HG02973 (cell line): Measurements from ENCODE around the gene ATM.
"Not testable (repeated sequence)": the region's sequence is repeated elsewhere in the genome, so short reads cannot be mapped to it uniquely, and the experiment has no call there.

Source experiments
- ATAC-seq: cut with Tn5 transposase; IDR thresholded peaks from one replicate; pipeline ENCODE4 v1.9.1; 2021; ENCODE audit warnings: moderate library complexity; ENCODE audit not compliant: unreplicated experiment

ATM gene

GRCh38 chr11:108370315-108370714 lies 147.4 kb downstream of the ATM start:
- no peak for ATAC-seq

- ATAC-seq = no peak
Measured at GRCh38 chr11:108370990-108371389, 148.1 kb downstream of the ATM start.

- not testable (repeated sequence) for ATAC-seq
Measured at GRCh38 chr11:108373505-108373904, 150.6 kb downstream of the ATM start.

DNA sequence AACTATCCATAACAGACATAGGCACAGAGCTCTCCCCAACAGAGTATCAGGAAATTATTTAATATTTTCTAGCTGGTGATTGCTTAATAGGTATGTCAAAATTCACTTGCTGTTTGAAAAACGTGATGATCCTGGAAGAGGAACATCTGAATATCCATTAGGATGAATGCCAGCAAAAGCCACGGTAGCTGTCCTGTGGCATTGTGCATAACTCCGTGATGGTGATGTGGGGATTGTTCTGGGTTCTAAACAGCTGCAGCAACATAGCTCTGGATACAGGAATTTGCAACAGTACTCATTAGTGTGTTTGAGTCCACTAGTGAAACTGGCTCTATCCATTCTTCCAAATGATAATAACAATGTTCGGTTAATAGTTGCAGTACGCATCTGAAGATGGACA lies 165.7 kb downstream of the ATM start:
- ATAC-seq = no peak

- ATAC-seq = no peak
Measured at GRCh38 chr11:108392353-108392752, 169.5 kb downstream of the ATM start.

GRCh38 chr11:108393046-108393445 lies 170.2 kb downstream of the ATM start:
- no peak for ATAC-seq

DNA sequence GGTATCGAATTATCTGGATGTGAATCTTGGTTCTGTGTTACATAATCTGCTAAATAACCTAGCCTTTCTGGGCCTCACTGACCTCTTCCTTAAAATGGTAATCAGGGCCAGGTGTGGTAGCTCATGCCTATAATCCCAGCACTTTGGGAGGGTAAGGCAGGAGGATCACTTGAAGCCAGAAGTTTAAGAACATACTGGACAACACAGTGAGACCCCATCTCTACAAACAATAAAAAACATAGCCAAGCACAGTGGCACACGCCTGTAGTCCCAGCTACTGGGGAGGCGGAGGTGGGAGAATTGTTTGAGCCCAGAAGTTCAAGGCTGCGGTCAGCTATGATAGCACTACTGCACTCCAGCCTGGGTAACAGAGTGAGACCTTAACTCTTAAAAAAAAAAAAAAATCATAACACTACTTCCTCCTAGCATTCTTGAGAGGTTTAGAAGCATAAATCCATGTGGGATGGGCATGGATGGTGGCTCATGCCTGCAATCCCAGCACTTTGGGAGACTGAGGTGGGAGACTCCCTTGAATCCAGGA lies 171.9 kb downstream of the ATM start:
- no peak for ATAC-seq

DNA sequence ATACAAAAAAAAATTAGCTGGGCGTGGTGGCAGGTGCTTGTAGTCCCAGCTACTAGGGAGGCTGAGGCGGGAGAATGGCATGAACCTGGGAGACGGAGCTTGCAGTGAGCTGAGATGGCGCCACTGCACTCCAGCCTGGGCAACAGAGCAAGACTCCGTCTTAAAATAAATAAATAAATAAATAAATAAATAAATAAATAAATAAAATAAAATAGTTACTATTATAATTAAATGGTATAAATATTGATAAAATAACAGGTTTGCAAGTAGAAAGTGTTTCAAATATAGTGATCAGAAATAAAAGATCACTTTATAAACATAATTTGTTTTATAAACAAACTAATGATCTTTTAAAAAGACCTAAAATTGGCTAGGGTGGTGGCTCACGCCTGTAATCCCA lies 173.8 kb downstream of the ATM start:
- not testable (repeated sequence) for ATAC-seq

DNA sequence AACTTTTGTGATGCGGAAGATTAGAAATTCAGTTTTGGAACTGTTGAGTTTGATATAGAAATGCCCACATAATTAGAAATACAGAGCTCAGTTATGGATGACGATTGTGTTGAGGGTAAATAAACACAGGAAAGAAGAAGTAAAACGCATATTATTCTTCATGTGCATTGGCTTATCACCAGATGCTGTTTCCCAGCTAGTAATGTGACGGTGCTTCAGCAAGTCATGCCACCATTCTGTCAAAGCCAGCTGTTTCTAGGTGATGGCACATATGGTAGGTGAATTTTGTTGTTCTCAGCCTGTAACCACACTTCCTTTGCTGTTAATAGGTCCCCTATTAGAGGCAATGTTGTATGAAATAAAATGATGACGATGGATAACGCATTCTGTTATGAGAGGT lies 175.6 kb downstream of the ATM start:
- no peak for ATAC-seq

DNA sequence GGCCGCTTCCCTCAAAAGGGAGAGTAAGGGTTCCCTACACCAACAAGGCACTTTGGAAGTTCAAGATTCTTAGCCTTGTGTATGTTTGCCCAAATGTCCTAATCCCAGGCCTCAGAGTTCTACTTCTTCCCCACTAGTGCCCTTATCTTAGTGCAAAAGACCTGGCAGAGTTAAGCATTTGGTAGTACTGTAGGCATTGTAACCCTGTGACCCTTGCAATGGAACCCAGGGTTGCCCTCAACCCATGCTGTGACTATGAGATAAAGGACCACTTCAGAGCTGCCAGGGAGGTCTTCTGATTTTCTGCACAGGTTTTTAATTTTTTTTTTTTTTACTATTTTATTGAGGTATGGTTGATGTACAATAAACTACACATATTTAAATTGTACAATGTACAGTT lies 179.4 kb downstream of the ATM start:
- no peak for ATAC-seq

GRCh38 chr11:108403052-108403451 lies 180.2 kb downstream of the ATM start:
- no peak for ATAC-seq

GRCh38 chr11:108405706-108406105 lies 182.8 kb downstream of the ATM start:
- no peak for ATAC-seq

DNA sequence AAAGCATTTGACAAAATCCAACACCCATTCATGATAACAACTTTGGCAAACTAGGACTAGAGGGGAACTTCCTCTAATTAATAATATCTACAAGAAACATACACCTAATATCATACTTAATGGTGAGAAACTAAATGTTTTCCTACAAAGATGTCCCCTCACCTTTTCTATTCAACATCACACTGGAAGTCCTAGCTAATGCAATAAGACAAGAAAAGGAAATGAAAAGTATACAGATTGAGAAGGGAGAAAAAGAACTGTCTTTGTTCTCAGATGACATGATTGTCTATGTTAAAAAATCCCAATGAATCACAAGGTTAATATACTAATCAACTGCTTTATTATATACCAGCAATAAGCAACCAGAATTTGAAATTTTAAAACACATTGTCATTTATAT lies 192.1 kb downstream of the ATM start:
- ATAC-seq = no peak

DNA sequence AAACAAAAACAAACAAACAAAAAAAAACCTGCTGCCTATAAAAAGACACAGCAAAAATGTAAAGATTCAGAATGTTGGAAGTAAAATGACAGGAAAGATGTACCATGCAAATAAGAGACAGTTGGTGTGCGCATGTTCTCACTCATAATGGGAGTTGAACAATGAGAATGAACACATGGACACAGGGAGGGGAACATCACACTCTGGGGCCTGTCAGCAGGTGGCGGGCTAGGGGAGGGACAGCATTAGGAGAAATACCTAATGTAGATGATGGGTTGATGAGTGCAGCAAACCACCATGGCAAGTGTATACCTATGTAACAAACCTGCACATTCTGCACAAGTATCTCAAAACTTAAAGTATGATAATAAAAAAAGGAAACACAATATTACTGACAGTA lies 194.7 kb downstream of the ATM start:
- not testable (repeated sequence) for ATAC-seq
